KMS-11 (cell line): Measurements from ENCODE around the gene HORMAD2.

Experiments used
- H2AFZ ChIP-seq: fragments of 200-600 bp; sonication (generic); 2 replicates; pipeline ENCODE4 v1.6.1; 2016; ENCODE audit warnings: antibody characterized with exemption, mixed run types, low read depth
- H3K27ac ChIP-seq: fragments of 200-600 bp; sonication (generic); 2 replicates; pipeline ENCODE4 v1.6.1; 2016; ENCODE audit warnings: mild to moderate bottlenecking, mixed run types
- H3K27me3 ChIP-seq: fragments of 200-600 bp; sonication (generic); 2 replicates; pipeline ENCODE4 v1.6.1; 2017; ENCODE audit warnings: mild to moderate bottlenecking, low read depth, mixed run types, moderate library complexity; ENCODE audit not compliant: insufficient read depth
- H3K36me3 ChIP-seq: fragments of 200-600 bp; sonication (generic); 2 replicates; pipeline ENCODE4 v1.6.1; 2017; ENCODE audit warnings: mild to moderate bottlenecking, mixed run types; ENCODE audit not compliant: insufficient read depth
- H3K4me1 ChIP-seq: fragments of 200-600 bp; sonication (generic); 2 replicates; pipeline ENCODE4 v1.6.1; 2016; ENCODE audit warnings: mild to moderate bottlenecking, low read depth, mixed run types; ENCODE audit not compliant: poor library complexity, severe bottlenecking
- H3K4me2 ChIP-seq: fragments of 200-600 bp; sonication (generic); 2 replicates; pipeline ENCODE4 v1.7.0; 2016; ENCODE audit warnings: mild to moderate bottlenecking, mixed run types
- H3K4me3 ChIP-seq: fragments of 200-600 bp; sonication (generic); IDR thresholded peaks from 2 replicates; pipeline ENCODE4 v1.6.1; 2017; ENCODE audit warnings: low read depth, low read length, mixed read lengths; ENCODE audit not compliant: insufficient read depth
- H3K79me2 ChIP-seq: fragments of 200-600 bp; sonication (generic); 2 replicates; pipeline ENCODE4 v1.6.1; 2016; ENCODE audit warnings: low read depth, mixed run types; ENCODE audit not compliant: insufficient read depth
- H3K9ac ChIP-seq: fragments of 200-600 bp; sonication (generic); 2 replicates; pipeline ENCODE4 v1.6.1; 2016; ENCODE audit warnings: mild to moderate bottlenecking, mixed run types
- H4K20me1 ChIP-seq: fragments of 200-600 bp; sonication (generic); 2 replicates; pipeline ENCODE4 v1.6.1; 2016; ENCODE audit warnings: mild to moderate bottlenecking, mixed run types; ENCODE audit not compliant: insufficient read depth
- TF ChIP-seq, protein P1 (sequence below): fragments of 200-600 bp; sonication (generic); conservative IDR thresholded peaks from 2 replicates; pipeline ENCODE4 v1.6.1; 2017; ENCODE audit warnings: low read depth, mild to moderate bottlenecking, antibody characterized with exemption, low read length, moderate library complexity, mixed read lengths

The HORMAD2 gene

DNA sequence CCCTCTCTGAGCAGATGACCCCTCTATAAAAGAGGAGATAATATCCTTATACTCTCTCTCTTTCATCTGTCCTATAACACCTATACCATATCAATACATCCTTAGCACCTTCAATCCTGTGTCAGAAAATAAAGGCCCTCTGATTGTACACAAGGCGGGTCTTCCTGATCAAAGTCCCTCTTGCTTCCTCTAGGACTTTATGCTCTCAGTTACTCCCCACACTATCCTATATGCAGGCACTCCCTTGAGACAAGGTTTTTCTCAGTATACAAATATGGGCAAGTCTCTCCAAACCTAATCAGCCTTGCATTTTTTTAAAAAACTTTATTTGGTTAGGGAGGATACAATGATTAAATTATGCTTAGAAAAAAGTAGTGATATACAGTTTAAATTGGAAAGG, 17.3 kb upstream of the HORMAD2 start:
- Histone ChIP-seq H3K4me2 (no peak overlapping the region), H3K4me1 (no peaks in the 10 kb centered on the region), H2AFZ (no peak overlapping the region), H3K9ac (no peak overlapping the region), H3K27ac (no peak overlapping the region), H3K4me3 (no peak overlapping the region), H4K20me1 (no peaks in the 10 kb centered on the region), H3K27me3 (no peaks in the 10 kb centered on the region), H3K79me2 (no peaks in the 10 kb centered on the region), H3K36me3 (no peaks in the 10 kb centered on the region)
- TF ChIP-seq, protein P1, sequence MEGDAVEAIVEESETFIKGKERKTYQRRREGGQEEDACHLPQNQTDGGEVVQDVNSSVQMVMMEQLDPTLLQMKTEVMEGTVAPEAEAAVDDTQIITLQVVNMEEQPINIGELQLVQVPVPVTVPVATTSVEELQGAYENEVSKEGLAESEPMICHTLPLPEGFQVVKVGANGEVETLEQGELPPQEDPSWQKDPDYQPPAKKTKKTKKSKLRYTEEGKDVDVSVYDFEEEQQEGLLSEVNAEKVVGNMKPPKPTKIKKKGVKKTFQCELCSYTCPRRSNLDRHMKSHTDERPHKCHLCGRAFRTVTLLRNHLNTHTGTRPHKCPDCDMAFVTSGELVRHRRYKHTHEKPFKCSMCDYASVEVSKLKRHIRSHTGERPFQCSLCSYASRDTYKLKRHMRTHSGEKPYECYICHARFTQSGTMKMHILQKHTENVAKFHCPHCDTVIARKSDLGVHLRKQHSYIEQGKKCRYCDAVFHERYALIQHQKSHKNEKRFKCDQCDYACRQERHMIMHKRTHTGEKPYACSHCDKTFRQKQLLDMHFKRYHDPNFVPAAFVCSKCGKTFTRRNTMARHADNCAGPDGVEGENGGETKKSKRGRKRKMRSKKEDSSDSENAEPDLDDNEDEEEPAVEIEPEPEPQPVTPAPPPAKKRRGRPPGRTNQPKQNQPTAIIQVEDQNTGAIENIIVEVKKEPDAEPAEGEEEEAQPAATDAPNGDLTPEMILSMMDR = no peak

DNA sequence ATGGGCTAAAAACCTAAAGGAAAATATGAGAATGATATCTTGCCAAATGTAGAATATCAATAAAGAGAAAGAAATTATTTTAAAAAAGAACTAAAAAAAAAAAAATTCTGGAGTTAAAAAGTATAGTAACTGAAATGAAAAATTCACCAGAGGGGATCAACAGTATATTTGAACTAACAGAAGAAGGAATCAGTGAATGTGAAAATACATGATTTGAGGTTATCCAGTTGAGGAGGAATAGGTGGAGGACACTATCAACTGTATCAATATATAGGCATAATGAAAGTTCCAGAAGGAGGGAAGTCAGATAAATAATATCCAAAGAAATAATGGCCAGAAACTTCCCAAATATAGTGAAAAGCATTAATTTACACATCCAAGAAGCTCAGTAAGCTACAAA, 16.1 kb upstream of the HORMAD2 start:
- no peak overlapping the region for H3K9ac ChIP-seq
- no peaks in the 10 kb centered on the region for H3K27me3 ChIP-seq
- H4K20me1 ChIP-seq = no peaks in the 10 kb centered on the region
- no peaks in the 10 kb centered on the region for H3K4me1 ChIP-seq
- H3K4me3 ChIP-seq = no peak overlapping the region
- H3K79me2 ChIP-seq = no peaks in the 10 kb centered on the region
- no peak overlapping the region for H3K4me2 ChIP-seq
- no peaks in the 10 kb centered on the region for H3K36me3 ChIP-seq
- TF ChIP-seq, protein P1 = no peak
- no peak overlapping the region for H3K27ac ChIP-seq
- H2AFZ ChIP-seq = no peak overlapping the region

GRCh38 chr22:30073743-30074142, 6.5 kb upstream of the HORMAD2 start:
- no peak overlapping the region for H3K9ac ChIP-seq
- TF ChIP-seq, protein P1 = no peak

DNA sequence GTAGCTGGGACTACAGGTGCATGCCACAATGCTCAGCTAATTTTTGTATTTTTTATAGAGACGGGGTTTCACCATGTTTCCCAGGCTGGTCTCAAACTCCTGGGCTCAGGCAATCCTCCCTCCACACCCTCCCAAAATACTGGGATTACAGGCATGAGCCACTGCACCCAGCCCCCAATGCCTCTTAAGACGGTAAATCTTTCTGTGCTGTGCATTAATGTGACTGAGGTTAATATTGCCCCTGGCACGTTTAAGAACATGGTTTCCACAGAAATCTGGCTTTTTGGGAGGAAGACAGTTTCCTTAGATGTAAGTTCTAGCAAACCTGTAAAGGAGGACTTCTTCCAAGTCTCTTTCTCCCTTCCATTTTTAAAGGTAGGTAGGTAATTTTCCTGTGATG, 6.1 kb upstream of the HORMAD2 start:
- H3K9ac ChIP-seq = no peak overlapping the region
- H3K4me3 ChIP-seq = no peak overlapping the region
- H3K36me3 ChIP-seq = no peaks in the 10 kb centered on the region
- H3K27ac ChIP-seq = no peak overlapping the region
- H3K79me2 ChIP-seq = no peaks in the 10 kb centered on the region
- no peaks in the 10 kb centered on the region for H3K27me3 ChIP-seq
- no peaks in the 10 kb centered on the region for H3K4me1 ChIP-seq
- TF ChIP-seq, protein P1 = no peak
- no peak overlapping the region for H2AFZ ChIP-seq
- H3K4me2 ChIP-seq = no peak overlapping the region
- H4K20me1 ChIP-seq = no peaks in the 10 kb centered on the region

More at GRCh38 chr22:30073743-30074142, 6.5 kb upstream of the HORMAD2 start:
- H3K27ac ChIP-seq = no peak overlapping the region
- no peaks in the 10 kb centered on the region for H4K20me1 ChIP-seq
- H3K4me3 ChIP-seq = no peak overlapping the region
- H3K36me3 ChIP-seq = no peaks in the 10 kb centered on the region
- no peaks in the 10 kb centered on the region for H3K4me1 ChIP-seq
- H2AFZ ChIP-seq = no peak overlapping the region
- no peaks in the 10 kb centered on the region for H3K27me3 ChIP-seq
- no peaks in the 10 kb centered on the region for H3K79me2 ChIP-seq
- H3K4me2 ChIP-seq = no peak overlapping the region
